ENCODE data around the gene POLN.

POLN gene

DNA sequence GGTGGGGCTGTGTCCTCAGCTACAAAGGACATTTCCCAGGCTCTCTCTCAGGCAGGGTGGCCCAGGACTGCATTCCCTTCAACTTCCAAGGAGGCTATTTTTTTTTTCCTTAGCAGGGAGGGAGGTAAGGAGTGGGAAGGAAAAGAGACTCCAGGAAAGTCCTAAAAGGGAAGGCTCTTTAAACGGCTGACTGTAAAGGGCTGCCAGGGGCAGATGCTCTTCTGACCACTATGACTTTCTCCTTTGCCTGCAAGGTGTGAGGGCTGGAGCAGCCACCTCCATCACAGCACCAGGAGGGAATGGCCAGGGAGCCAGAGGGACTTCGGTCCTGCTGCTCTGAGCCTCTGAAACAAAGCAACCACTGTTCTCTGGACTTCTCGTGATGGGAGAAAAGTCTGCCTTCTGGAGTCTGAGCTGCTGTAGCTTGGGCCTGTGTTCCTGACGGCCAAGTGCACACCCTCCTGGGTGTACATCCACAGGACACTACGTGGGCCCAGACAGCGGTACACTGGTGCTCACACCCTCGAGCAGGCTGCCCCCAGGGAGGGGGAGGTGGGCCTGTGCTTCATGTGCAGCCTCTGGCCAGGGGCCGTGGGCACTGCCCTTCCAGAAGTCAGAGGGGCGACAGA lies 164.9 kb downstream of the POLN start:
- Histone ChIP-seq H3K27me3 (ENCODE audit: insufficient read depth, low read length) (no peaks in the 10 kb centered on the region), H3K9me3 (ENCODE audit: low read length) (no peaks in the 10 kb centered on the region), H3K9ac (ENCODE audit: low read length) (no peak overlapping the region), H3K4me3 (ENCODE audit: low read depth, low read length, poor library complexity, severe bottlenecking) (no peak overlapping the region), H3F3A (ENCODE audit: insufficient read depth, low read length) (no peaks in the 10 kb centered on the region), H4K20me1 (ENCODE audit: insufficient read depth, low read length) (no peaks in the 10 kb centered on the region), H3K27ac (ENCODE audit: low read depth, low read length, poor library complexity, severe bottlenecking) (no peak overlapping the region), H3K36me3 (ENCODE audit: insufficient read depth, low read length) (no peaks in the 10 kb centered on the region), H3K4me2 (ENCODE audit: low read length) (no peak overlapping the region), H3K9me2 (ENCODE audit: low read depth, low read length) (no peaks in the 10 kb centered on the region), H3K79me2 (ENCODE audit: insufficient read depth, low read length) (no peaks in the 10 kb centered on the region), H3K4me1 (ENCODE audit: insufficient read depth, low read length, severe bottlenecking) (no peaks in the 10 kb centered on the region), H2AFZ (ENCODE audit: low read length) (no peak overlapping the region)
- TF ChIP-seq EZH2 (IDR thresholded peaks at IDR 0.05; ENCODE audit: borderline replicate concordance, low read length): no peak
- TF ChIP-seq, protein P1, sequence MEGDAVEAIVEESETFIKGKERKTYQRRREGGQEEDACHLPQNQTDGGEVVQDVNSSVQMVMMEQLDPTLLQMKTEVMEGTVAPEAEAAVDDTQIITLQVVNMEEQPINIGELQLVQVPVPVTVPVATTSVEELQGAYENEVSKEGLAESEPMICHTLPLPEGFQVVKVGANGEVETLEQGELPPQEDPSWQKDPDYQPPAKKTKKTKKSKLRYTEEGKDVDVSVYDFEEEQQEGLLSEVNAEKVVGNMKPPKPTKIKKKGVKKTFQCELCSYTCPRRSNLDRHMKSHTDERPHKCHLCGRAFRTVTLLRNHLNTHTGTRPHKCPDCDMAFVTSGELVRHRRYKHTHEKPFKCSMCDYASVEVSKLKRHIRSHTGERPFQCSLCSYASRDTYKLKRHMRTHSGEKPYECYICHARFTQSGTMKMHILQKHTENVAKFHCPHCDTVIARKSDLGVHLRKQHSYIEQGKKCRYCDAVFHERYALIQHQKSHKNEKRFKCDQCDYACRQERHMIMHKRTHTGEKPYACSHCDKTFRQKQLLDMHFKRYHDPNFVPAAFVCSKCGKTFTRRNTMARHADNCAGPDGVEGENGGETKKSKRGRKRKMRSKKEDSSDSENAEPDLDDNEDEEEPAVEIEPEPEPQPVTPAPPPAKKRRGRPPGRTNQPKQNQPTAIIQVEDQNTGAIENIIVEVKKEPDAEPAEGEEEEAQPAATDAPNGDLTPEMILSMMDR (IDR thresholded peaks at IDR 0.05; ENCODE audit: low read length): no peak

DNA sequence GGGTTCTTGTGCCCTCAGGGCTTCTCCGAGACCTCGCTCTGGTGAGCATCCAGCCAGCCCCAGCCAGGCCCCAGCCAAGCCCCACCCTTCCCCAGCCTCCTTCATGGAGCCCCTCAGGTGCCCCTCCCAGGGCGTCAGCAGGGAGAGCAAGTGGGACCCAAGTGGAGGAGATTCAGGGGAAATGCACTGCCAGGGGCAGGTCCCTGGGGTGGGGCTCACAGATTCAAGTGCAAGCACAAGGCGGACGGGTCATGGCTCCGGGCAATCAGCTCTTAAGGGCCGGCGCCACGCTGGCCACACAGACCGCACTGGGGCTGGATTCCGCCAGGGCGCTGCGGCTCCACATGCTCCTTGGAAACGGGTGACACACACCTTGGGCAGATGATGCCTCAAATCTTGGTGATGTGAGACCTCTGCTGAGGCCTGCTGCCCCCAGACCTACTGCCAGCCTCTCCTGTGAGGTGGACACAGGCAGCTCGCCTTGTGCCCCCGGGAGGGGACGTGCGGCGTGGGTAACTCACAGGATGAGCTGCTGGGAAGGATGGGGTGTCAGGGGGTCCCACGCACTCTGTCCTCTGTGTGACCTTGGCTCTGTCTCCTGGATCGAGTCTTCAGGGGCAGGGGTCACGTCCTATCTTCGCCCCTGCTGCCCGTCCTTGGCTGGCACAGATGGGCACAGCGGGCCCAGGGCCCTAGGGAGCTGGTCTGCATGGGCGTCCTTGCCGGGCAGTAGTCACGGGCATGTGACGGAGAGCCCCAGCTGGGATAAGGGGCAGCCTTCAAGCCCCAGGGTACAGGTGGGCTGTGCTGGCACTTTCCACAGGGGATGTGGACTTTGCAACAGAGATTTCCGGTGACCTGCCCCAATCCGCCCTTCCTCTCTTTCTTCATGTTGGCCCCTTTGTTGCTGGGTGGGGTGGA lies 165.7 kb downstream of the POLN start:
- Histone ChIP-seq H2AFZ (ENCODE audit: low read length) (no peak overlapping the region), H3K9me2 (ENCODE audit: low read depth, low read length) (no peaks in the 10 kb centered on the region), H4K20me1 (ENCODE audit: insufficient read depth, low read length) (no peaks in the 10 kb centered on the region), H3K27me3 (ENCODE audit: insufficient read depth, low read length) (no peaks in the 10 kb centered on the region), H3K4me1 (ENCODE audit: insufficient read depth, low read length, severe bottlenecking) (no peaks in the 10 kb centered on the region), H3K4me2 (ENCODE audit: low read length) (no peak overlapping the region), H3K9me3 (ENCODE audit: low read length) (no peaks in the 10 kb centered on the region), H3K27ac (ENCODE audit: low read depth, low read length, poor library complexity, severe bottlenecking) (no peak overlapping the region), H3K36me3 (ENCODE audit: insufficient read depth, low read length) (no peaks in the 10 kb centered on the region), H3K79me2 (ENCODE audit: insufficient read depth, low read length) (no peaks in the 10 kb centered on the region), H3K9ac (ENCODE audit: low read length) (no peak overlapping the region), H3K4me3 (ENCODE audit: low read depth, low read length, poor library complexity, severe bottlenecking) (no peak overlapping the region), H3F3A (ENCODE audit: insufficient read depth, low read length) (no peaks in the 10 kb centered on the region)
- TF ChIP-seq, protein P1 (IDR thresholded peaks at IDR 0.05; ENCODE audit: low read length): no peak
- no peak for TF ChIP-seq EZH2 (IDR thresholded peaks at IDR 0.05; ENCODE audit: borderline replicate concordance, low read length)

DNA sequence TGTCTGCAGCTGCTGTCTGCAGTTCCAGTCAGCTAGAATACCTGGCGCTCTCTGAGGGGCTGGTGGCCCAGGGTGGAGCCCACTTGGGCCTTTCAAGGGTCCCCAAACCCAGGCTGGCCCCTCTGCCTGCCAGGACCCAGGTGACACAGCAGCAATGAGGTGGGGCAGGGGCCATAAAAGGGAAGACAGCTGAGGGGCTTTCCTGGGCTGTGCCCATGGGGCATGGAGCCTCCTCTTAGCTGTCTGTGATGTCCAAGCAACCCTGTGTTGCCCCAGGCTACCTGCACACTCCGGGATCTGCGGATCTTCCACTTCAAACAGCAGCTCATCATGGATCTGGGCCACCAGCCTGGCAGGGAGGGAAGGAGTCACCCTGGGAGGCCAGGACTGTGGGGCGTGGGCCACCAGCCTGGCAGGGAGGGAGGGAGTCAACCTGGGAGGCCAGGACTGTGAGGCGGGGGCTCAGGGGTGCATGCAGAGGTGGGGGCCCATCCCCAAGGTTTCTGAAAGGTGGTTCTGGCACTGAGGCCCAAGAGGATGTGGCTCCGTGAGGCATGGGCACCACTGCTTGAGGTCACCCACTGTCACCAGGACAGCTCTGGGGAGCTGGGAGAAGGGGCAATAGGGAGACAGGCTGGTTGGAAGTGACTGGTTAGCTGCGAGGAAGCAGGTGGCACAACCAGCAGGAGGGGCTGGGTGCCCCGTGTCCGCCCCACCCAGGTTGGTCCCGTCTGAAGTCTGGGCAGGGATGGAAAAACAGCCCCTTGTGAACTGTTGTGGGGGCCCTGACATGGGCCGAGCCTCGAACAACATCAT lies 166.5 kb downstream of the POLN start:
- no peaks in the 10 kb centered on the region for H4K20me1 ChIP-seq (ENCODE audit: insufficient read depth, low read length)
- no peaks in the 10 kb centered on the region for H3K9me2 ChIP-seq (ENCODE audit: low read depth, low read length)
- TF ChIP-seq, protein P1 (IDR thresholded peaks at IDR 0.05; ENCODE audit: low read length): no peak
- no peak for TF ChIP-seq EZH2 (IDR thresholded peaks at IDR 0.05; ENCODE audit: borderline replicate concordance, low read length)
- H3K27ac ChIP-seq (ENCODE audit: low read depth, low read length, poor library complexity, severe bottlenecking): no peak overlapping the region
- H3K79me2 ChIP-seq (ENCODE audit: insufficient read depth, low read length): no peaks in the 10 kb centered on the region
- H3K4me1 ChIP-seq (ENCODE audit: insufficient read depth, low read length, severe bottlenecking): no peaks in the 10 kb centered on the region
- no peaks in the 10 kb centered on the region for H3K36me3 ChIP-seq (ENCODE audit: insufficient read depth, low read length)
- no peak overlapping the region for H3K9ac ChIP-seq (ENCODE audit: low read length)
- H3F3A ChIP-seq (ENCODE audit: insufficient read depth, low read length): no peaks in the 10 kb centered on the region
- H3K4me2 ChIP-seq (ENCODE audit: low read length): no peak overlapping the region
- H3K4me3 ChIP-seq (ENCODE audit: low read depth, low read length, poor library complexity, severe bottlenecking): no peak overlapping the region
- no peak overlapping the region for H2AFZ ChIP-seq (ENCODE audit: low read length)
- H3K27me3 ChIP-seq (ENCODE audit: insufficient read depth, low read length): no peaks in the 10 kb centered on the region
- no peaks in the 10 kb centered on the region for H3K9me3 ChIP-seq (ENCODE audit: low read length)
